Measurements from ENCODE around the gene TYW3. TPM values are rescaled to one million over a fixed set of nuclear protein-coding genes. Genes with fewer than 3 reads are reported as not detected.

The TYW3 gene
- total and polyA plus RNA-seq, 2 donors (not counting 1 experiment from before 2014, with no cell fraction given), result 6.9 to 22.6 TPM

- ChIA-PET CTCF (interaction anchor here (1.4 to 1.8 kb wide), 2 partner anchors 20 to 23 kb away, joined by 4 read pairs; partner anchors contain the start of gene TYW3), POLR2A (no interaction called here)
- H3K4me3 ChIP-seq (ENCODE audit: control extremely low read depth in 1 of 5, extremely low read depth in 1 of 5, insufficient read depth in 1 of 5, low read depth in 2 of 5, low read length in 4 of 5), result no peak overlapping the region
- DNase-seq (no peak), ATAC-seq (ENCODE audit: low read depth) (no peak)
- H3K4me1 Mint-ChIP-seq, result no peaks in the 10 kb centered on the region
- no peaks in the 10 kb centered on the region for H3K9me3 ChIP-seq (ENCODE audit: control extremely low read depth in 1 of 3, control insufficient read depth in 2 of 3, insufficient read depth in 1 of 3, low read length in 2 of 3)
- H3K9me3 Mint-ChIP-seq (ENCODE audit: insufficient read depth), result no peaks in the 10 kb centered on the region
- H3K27ac ChIP-seq (ENCODE audit: low read length in 2 of 2), result no peak overlapping the region
- no peaks in the 10 kb centered on the region for H3K27me3 ChIP-seq (replicated peaks in 1 of 4; ENCODE audit: control extremely low read depth in 1 of 4, control insufficient read depth in 3 of 4, insufficient read depth in 4 of 4, low read length in 3 of 4)
- no peaks in the 10 kb centered on the region for H3K4me1 ChIP-seq (ENCODE audit: control insufficient read depth in 2 of 2, insufficient read depth in 2 of 2, low read length in 2 of 2)
- TF ChIP-seq EZH2 (IDR thresholded peaks at IDR 0.05; ENCODE audit: borderline replicate concordance, insufficient read depth, low read depth, low read length, poor library complexity, severe bottlenecking), result no peak
- TF ChIP-seq, protein P1, sequence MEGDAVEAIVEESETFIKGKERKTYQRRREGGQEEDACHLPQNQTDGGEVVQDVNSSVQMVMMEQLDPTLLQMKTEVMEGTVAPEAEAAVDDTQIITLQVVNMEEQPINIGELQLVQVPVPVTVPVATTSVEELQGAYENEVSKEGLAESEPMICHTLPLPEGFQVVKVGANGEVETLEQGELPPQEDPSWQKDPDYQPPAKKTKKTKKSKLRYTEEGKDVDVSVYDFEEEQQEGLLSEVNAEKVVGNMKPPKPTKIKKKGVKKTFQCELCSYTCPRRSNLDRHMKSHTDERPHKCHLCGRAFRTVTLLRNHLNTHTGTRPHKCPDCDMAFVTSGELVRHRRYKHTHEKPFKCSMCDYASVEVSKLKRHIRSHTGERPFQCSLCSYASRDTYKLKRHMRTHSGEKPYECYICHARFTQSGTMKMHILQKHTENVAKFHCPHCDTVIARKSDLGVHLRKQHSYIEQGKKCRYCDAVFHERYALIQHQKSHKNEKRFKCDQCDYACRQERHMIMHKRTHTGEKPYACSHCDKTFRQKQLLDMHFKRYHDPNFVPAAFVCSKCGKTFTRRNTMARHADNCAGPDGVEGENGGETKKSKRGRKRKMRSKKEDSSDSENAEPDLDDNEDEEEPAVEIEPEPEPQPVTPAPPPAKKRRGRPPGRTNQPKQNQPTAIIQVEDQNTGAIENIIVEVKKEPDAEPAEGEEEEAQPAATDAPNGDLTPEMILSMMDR (IDR thresholded peaks at IDR 0.05), result no peak
- peaks cover 10 to 29% of the 10 kb centered on the region in 2 experiments for H3K36me3 ChIP-seq (replicated peaks in 1 of 2; ENCODE audit: control extremely low read depth in 1 of 2, control insufficient read depth in 1 of 2, extremely low read depth in 1 of 2, insufficient read depth in 2 of 2, low read length in 1 of 2)
- no peaks in the 10 kb centered on the region for H3K27me3 Mint-ChIP-seq
- H3K79me2 ChIP-seq (ENCODE audit: control insufficient read depth, insufficient read depth, low read length), result no peaks in the 10 kb centered on the region
- H3K9ac ChIP-seq (ENCODE audit: low read length), result no peak overlapping the region
- intact Hi-C loops (cut with micrococcal nuclease), result no loop called here
- H3K27ac Mint-ChIP-seq, result no peak overlapping the region
- H3K4me2 ChIP-seq (replicated peaks; ENCODE audit: low read depth, low read length, poor library complexity, severe bottlenecking), result no peak overlapping the region
- no peak overlapping the region for H2AFZ ChIP-seq (ENCODE audit: insufficient read depth, low read depth, low read length, poor library complexity, severe bottlenecking)
- no peak overlapping the region for H3K4me3 Mint-ChIP-seq
- no peaks in the 10 kb centered on the region for H4K20me1 ChIP-seq (ENCODE audit: control insufficient read depth, insufficient read depth, low read length, poor library complexity, severe bottlenecking)
- no CpG with 5 or more reads among the region's 3 CpGs for WGBS (ENCODE audit: insufficient coverage)
Observed at GRCh38 chr1:74713849-74714248, 19.1 kb upstream of the TYW3 start.

- Mint-ChIP-seq H3K4me1 (no peaks in the 10 kb centered on the region), H3K27me3 (no peaks in the 10 kb centered on the region), H3K9me3 (ENCODE audit: insufficient read depth) (no peaks in the 10 kb centered on the region), H3K4me3 (no peak overlapping the region), H3K27ac (no peak overlapping the region)
- Histone ChIP-seq H3K4me1 (ENCODE audit: control insufficient read depth in 2 of 2, insufficient read depth in 2 of 2, low read length in 2 of 2) (no peaks in the 10 kb centered on the region), H2AFZ (ENCODE audit: insufficient read depth, low read depth, low read length, poor library complexity, severe bottlenecking) (no peak overlapping the region), H3K36me3 (replicated peaks in 1 of 2; ENCODE audit: control extremely low read depth in 1 of 2, control insufficient read depth in 1 of 2, extremely low read depth in 1 of 2, insufficient read depth in 2 of 2, low read length in 1 of 2) (peaks cover 8 to 22% of the 10 kb centered on the region in 2 experiments), H3K4me2 (replicated peaks; ENCODE audit: low read depth, low read length, poor library complexity, severe bottlenecking) (no peak overlapping the region), H3K4me3 (ENCODE audit: control extremely low read depth in 1 of 5, extremely low read depth in 1 of 5, insufficient read depth in 1 of 5, low read depth in 2 of 5, low read length in 4 of 5) (no peak overlapping the region), H3K79me2 (ENCODE audit: control insufficient read depth, insufficient read depth, low read length) (no peaks in the 10 kb centered on the region), H4K20me1 (ENCODE audit: control insufficient read depth, insufficient read depth, low read length, poor library complexity, severe bottlenecking) (no peaks in the 10 kb centered on the region), H3K27ac (ENCODE audit: low read length in 2 of 2) (no peak overlapping the region), H3K9me3 (ENCODE audit: control extremely low read depth in 1 of 3, control insufficient read depth in 2 of 3, insufficient read depth in 1 of 3, low read length in 2 of 3) (no peaks in the 10 kb centered on the region), H3K27me3 (replicated peaks in 1 of 4; ENCODE audit: control extremely low read depth in 1 of 4, control insufficient read depth in 3 of 4, insufficient read depth in 4 of 4, low read length in 3 of 4) (no peaks in the 10 kb centered on the region), H3K9ac (ENCODE audit: low read length) (no peak overlapping the region)
- ChIA-PET CTCF (interaction anchor here (1.4 kb wide), 1 partner anchor 19 kb away, joined by 4 read pairs; the partner anchor contains the start of gene TYW3), POLR2A (no interaction called here)
- TF ChIP-seq, protein P1 (IDR thresholded peaks at IDR 0.05), result no peak
- TF ChIP-seq EZH2 (IDR thresholded peaks at IDR 0.05; ENCODE audit: borderline replicate concordance, insufficient read depth, low read depth, low read length, poor library complexity, severe bottlenecking), result no peak
- 78% methylated on average over 1 of the region's 1 CpG for WGBS (ENCODE audit: insufficient coverage)
- DNase-seq, result no peak
- no peak for ATAC-seq (ENCODE audit: low read depth)
- intact Hi-C loops (cut with micrococcal nuclease), result no loop called here
Observed at GRCh38 chr1:74714429-74715235, 18.3 kb upstream of the TYW3 start.
